Stimulated activated CD4-positive, alpha-beta T cell treated with anti-CD3 and anti-CD28 coated beads, Interleukin-12 subunit alpha, Interleukin-12 subunit beta, amount 100 ng/mL, for 4 hours (primary cell): ENCODE measurements around the gene TOP1.

ENCODE experiments used
- DNase-seq: peaks from one replicate; pipeline ENCODE4 v3.0.0-alpha.2; 2020

TOP1 gene

GRCh38 chr20:41151134-41151869, 122.7 kb downstream of the TOP1 start:
- no peak for DNase-seq

GRCh38 chr20:41152108-41152757, 123.6 kb downstream of the TOP1 start:
- DNase-seq, result no peak

- no peak for DNase-seq
Observed at GRCh38 chr20:41154436-41155176, 126.0 kb downstream of the TOP1 start.

GRCh38 chr20:41155261-41155660, 126.6 kb downstream of the TOP1 start:
- DNase-seq, result no peak

- no peak for DNase-seq
Observed at GRCh38 chr20:41158082-41158625, 129.5 kb downstream of the TOP1 start.

- DNase-seq, result no peak
Observed at GRCh38 chr20:41159547-41159946, 130.9 kb downstream of the TOP1 start.

GRCh38 chr20:41160686-41161085, 132.1 kb downstream of the TOP1 start:
- no peak for DNase-seq

GRCh38 chr20:41161886-41162285, 133.3 kb downstream of the TOP1 start:
- DNase-seq, result no peak

GRCh38 chr20:41162396-41162795, 133.8 kb downstream of the TOP1 start:
- no peak for DNase-seq

GRCh38 chr20:41163821-41164220, 135.2 kb downstream of the TOP1 start:
- no peak for DNase-seq

- DNase-seq, result no peak
Observed at GRCh38 chr20:41165001-41165882, 136.6 kb downstream of the TOP1 start.

- DNase-seq, result no peak
Observed at GRCh38 chr20:41166201-41167117, 137.8 kb downstream of the TOP1 start.

- no peak for DNase-seq
Observed at GRCh38 chr20:41167118-41167470, 138.5 kb downstream of the TOP1 start.

GRCh38 chr20:41167481-41168253, 139.0 kb downstream of the TOP1 start:
- DNase-seq, result no peak

GRCh38 chr20:41168281-41169161, 139.9 kb downstream of the TOP1 start:
- DNase-seq, result no peak

- no peak for DNase-seq
Observed at GRCh38 chr20:41169162-41169690, 140.6 kb downstream of the TOP1 start.

- DNase-seq, result no peak
Observed at GRCh38 chr20:41169791-41170351, 141.2 kb downstream of the TOP1 start.

- DNase-seq, result no peak
Observed at GRCh38 chr20:41170386-41171105, 141.9 kb downstream of the TOP1 start.
